HG03280 (cell line): Measurements from ENCODE around the gene AHCYL2.
"Not testable (repeated sequence)": the region's sequence is repeated elsewhere in the genome, so short reads cannot be mapped to it uniquely, and the experiment has no call there.

ENCODE experiments used
- ATAC-seq: cut with Tn5 transposase; IDR thresholded peaks from one replicate; pipeline ENCODE4 v1.9.1; 2021; ENCODE audit warnings: mild to moderate bottlenecking, moderate library complexity; ENCODE audit not compliant: unreplicated experiment

AHCYL2 gene

GRCh38 chr7:129208667-129209066 lies 16.2 kb upstream of the AHCYL2 start:
- no peak for ATAC-seq

DNA sequence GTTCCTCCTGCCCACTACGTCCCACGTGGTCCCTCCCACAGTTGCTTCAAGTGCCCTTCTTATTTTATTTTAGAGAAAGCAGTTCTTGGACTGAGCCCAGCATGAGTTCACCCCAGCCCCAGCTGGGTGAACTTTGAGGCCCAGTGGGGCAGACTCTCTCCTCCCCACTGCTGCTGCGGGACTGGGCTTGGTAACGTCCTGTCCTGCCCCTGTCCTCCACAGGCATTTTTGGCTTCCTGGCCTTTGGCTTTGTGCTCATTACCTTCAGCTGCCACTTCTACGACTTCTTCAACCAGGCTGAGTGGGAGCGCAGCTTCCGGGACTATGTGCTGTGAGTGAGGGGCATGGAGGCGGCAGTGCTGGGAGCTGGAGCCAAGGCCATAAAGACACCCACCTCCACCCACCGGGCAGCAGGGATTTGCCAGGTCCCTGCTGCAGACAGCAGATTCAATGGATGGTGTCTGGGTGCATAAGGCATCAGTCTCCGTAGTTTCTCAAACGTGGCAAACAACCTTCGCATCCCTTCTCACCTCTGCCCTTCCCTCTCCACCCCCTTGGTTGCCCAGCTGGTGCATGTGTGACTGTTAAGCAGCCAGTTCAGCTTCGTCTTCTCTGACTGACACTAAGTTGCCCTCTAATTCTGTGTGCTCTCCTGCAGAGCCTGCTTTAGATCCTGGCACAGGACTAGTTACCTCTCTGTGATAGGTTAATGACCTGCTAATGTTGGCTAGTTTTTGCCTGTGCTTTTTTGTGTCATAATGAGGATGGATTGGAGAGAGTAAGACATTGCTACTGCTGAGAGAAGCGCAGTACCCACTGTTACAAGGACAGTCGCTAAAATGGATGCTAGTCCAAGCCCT lies 15.5 kb upstream of the AHCYL2 start:
- no peak for ATAC-seq

DNA sequence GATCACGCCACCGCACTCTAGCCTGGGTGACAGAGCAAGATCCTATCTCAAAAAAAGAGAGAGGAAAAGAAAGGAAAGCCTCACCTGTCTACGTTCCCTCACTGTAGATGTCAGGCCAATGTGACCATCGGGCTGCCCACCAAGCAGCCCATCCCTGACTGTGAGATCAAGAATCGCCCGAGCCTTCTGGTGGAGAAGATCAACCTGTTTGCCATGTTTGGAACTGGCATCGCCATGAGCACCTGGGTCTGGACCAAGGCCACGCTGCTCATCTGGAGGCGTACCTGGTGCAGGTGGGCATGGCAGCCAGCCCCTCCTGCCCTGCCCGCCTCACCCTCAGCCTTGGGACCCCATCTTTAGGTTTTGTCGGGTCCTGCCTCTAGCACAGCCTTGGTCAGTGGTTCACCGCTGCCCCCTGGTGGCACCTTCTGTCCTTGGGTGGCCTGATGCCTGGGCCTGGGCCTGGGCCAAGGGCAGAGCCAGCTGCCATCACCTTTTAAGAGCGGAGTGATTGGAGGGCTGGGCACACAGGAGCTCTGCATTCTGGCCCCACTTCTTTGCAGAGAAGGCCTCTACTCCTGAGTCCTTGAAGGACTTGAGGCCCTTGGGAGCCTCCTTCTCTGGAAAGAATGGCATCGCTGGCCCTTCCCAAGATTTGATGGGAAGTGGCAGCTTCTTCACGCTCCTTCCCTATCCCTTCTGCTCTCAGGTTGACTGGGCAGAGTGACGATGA lies 14.4 kb upstream of the AHCYL2 start:
- ATAC-seq, result no peak

DNA sequence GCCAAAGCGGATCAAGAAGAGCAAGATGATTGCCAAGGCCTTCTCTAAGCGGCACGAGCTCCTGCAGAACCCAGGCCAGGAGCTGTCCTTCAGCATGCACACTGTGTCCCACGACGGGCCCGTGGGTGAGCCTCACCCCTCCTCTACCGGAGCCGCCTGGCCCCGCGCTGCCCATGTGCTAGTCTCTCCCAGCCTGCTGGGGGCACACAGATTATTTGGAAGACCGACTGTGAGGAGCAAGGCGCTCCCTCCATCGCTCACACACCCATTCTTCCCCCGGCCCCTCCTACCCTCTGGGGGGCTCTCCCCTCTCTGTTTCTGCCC lies 13.9 kb upstream of the AHCYL2 start:
- no peak for ATAC-seq

DNA sequence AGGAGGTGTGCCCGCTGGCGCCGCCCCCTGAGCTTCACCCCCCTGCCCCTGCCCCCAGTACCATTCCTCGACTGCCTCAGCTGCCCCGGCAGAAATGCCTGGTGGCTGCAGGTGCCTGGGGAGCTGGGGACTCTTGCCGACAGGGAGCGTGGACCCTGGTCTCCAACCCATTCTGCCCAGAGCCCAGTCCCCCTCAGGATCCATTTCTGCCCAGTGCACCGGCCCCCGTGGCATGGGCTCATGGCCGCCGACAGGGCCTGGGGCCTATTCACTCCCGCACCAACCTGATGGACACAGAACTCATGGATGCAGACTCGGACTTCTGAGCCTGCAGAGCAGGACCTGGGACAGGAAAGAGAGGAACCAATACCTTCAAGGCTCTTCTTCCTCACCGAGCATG lies 12.7 kb upstream of the AHCYL2 start:
- ATAC-seq, result no peak

DNA sequence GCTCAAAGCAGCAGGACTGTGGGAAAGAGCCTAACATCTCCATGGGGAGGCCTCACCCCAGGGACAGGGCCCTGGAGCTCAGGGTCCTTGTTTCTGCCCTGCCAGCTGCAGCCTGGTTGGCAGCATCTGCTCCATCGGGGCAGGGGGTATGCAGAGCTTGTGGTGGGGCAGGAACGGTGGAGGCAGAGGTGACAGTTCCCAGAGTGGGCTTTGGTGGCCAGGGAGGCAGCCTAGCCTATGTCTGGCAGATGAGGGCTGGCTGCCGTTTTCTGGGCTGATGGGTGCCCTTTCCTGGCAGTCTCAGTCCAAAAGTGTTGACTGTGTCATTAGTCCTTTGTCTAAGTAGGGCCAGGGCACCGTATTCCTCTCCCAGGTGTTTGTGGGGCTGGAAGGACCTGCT lies 12.2 kb upstream of the AHCYL2 start:
- no peak for ATAC-seq

- no peak for ATAC-seq
These were observed 11.0 kb upstream of the AHCYL2 start for GRCh38 chr7:129213828-129214227.

DNA sequence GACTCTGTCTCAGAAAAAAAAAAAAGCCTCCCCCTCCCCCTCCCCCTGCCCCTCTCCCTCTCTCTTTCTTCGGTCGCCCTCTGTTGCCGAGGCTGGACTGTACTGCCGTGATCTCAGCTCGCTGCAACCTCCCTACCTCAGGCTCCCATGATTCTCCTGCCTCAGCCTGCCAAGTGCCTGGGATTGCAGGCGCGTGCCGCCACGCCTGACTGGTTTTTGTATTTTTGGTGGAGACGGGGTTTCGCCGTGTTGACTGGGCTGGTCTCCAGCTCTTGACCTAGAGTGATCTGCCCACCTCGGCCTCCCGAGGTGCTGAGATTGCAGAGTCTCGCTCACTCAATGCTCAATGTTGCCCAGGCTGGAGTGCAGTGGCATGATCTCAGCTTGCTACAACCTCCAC lies 9.1 kb upstream of the AHCYL2 start:
- ATAC-seq, result not testable (repeated sequence)

GRCh38 chr7:129216101-129216715 lies 8.6 kb upstream of the AHCYL2 start:
- not testable (repeated sequence) for ATAC-seq

- ATAC-seq, result not testable (repeated sequence)
These were observed 7.9 kb upstream of the AHCYL2 start for GRCh38 chr7:129216821-129217416.

DNA sequence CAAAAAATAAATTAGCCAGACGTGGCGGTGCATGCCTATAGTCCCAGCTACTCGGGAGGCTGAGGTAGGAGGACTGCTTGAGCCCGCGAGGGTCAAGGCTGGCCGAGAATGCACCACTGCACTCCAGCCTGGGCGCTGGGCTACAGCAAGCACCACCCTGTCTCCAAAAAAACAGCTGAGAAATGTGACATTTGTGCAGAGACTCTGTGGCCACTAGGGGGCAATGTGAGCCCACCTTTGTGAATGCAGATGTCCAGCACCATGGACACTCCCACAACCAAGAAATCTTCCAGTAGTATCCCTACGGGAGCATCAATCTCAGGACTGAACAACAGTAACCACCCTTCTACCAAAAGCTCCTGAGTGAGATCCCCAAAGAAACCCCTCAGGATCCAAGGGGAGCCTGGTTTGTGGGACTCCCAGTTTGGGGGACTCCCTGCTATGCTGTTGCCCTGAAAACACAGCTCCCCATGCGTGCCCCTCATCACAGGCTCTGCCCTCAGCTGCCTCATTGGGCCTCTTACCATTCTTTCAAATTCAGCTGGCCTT lies 6.2 kb upstream of the AHCYL2 start:
- no peak for ATAC-seq

DNA sequence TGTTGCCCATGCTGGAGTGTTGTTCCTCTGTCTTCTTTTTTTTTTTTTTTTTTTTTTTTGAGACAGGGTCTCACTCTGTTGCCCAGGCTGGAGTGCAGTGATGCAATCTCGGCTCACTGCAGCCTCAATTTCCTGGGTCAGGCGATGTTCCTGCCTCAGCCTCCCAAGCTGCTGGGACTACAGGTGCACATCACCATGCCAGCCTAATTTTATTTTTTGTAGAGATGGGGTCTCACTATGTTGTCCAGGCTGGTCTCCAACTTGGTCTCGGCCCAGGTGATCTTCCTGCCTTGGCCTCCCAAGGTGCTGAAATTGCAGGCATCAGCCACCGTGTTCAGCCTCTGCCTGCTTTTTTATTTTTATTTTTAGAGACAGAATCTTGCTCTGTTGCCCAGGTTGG lies 5.7 kb upstream of the AHCYL2 start:
- ATAC-seq, result not testable (repeated sequence)

DNA sequence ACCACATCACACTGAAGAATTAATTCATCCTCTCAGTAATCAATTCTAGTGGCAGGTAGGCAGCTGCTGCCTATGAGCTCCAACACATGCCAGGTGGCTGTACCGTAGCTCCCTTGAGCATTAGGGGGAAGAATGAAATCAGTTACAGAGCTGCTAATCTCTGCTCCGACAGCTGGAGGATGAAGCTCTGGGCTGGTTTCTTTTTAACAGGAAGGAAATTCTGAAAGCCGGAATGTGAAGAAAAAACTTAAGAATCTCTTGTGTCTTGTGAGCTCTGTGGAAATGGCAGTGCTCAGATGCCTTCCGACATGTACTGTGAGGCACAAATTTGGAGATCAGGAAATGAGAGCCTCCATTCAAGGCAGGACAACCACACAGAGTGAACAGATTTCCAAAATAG lies 2.8 kb upstream of the AHCYL2 start:
- ATAC-seq, result no peak

GRCh38 chr7:129225206-129225930 lies 538 bp downstream of the AHCYL2 start:
- ATAC-seq, result peak; percentile 30

DNA sequence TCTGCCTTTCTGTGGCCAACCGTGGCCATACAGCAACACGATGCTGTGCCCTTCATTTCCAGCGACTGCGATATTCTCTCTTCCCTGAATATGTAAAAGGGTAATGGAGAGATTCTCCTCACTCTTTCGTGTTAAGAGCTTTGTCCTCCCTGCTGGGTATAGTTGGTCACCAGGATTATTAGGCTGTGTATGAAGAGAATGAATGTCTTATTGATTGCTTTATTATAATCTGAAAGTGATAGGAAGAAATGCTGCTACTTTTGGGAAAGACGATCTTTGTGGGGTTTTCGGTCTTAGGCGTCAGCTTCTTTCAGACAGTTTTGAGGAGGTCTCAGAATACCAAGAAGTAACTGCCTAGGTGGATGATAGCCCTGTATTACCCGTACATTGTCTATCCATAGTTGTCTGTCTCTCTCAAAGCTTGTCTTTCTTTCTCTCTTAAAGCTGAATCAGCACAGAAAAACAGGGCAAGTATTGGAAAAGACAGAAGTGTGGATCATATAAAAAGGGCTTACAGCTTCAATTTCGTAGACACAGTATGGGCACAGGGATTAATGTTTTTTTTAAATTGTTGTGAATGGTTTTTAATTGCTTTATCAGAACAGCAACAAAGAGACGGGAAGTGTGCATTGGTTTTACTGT lies 1.2 kb downstream of the AHCYL2 start:
- no peak for ATAC-seq

- ATAC-seq, result no peak
These were observed 3.1 kb downstream of the AHCYL2 start for GRCh38 chr7:129227646-129228578.

- ATAC-seq, result no peak
These were observed 3.8 kb downstream of the AHCYL2 start for GRCh38 chr7:129228633-129229032.

DNA sequence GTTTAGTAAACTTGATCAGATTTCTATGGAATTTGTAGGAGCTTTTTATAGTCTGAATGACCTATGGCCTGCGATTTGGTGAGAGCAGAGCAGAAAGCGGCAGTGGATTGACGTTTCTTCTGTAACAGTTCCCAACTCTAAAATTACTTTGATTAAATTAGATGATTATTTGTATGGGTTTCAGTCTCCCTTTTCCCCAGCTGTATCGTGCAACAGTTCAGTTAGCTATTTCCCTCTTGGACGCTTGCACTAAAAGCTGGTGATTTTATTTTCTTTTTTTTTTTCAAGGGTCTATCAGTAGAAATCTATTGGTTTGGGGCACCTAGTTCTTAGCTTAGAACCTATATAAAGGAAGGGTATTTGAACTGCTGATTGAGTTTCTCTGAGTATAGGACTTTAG lies 6.8 kb downstream of the AHCYL2 start:
- ATAC-seq, result no peak

- no peak for ATAC-seq
These were observed 13.7 kb downstream of the AHCYL2 start for GRCh38 chr7:129238546-129238945.
